Mesothelial cell of epicardium (in vitro differentiated cells): ENCODE results near the gene MAPK8IP3. TPM values are rescaled to one million over a fixed set of nuclear protein-coding genes. Genes with fewer than 3 reads are reported as not detected.
"Not testable (repeated sequence)": the region's sequence is repeated elsewhere in the genome, so short reads cannot be mapped to it uniquely, and the experiment has no call there.

Experiments used
- DNase-seq, 2 experiments: peaks; one replicate each; pipeline ENCODE4 v3.0.0; 2021; ENCODE audit warnings: low spot score in 2 of 2; ENCODE audit not compliant: unreplicated experiment in 2 of 2
- H3K27ac Mint-ChIP-seq: 2 replicates; pipeline ENCODE4 v1.8.0; 2021; ENCODE audit warnings: mixed read lengths
- H3K27me3 Mint-ChIP-seq: 2 replicates; pipeline ENCODE4 v1.8.0; 2021; ENCODE audit warnings: low read depth, mixed read lengths
- H3K36me3 Mint-ChIP-seq: 2 replicates; pipeline ENCODE4 v1.8.0; 2021; ENCODE audit warnings: mixed read lengths
- H3K4me1 Mint-ChIP-seq: 2 replicates; pipeline ENCODE4 v1.8.0; 2021; ENCODE audit warnings: mixed read lengths
- H3K4me3 Mint-ChIP-seq: 2 replicates; pipeline ENCODE4 v1.8.0; 2021; ENCODE audit warnings: mild to moderate bottlenecking, moderate library complexity, mixed read lengths
- H3K9me3 Mint-ChIP-seq: 2 replicates; pipeline ENCODE4 v1.8.0; 2021; ENCODE audit warnings: mixed read lengths
- CTCF ChIP-seq: fragments of 200-600 bp; sonication (generic); IDR thresholded peaks from one replicate; pipeline ENCODE4 v1.5.0; 2021; ENCODE audit warnings: antibody characterized with exemption; ENCODE audit not compliant: unreplicated experiment
- total RNA-seq: library from RNA; stranded (reverse); gene quantifications from 3 replicates; pipeline ENCODE4 v1.2.1, GENCODE V29; 2021

The MAPK8IP3 gene
- total RNA-seq, 1 donor from 2014 or later = 182 TPM

GRCh38 chr16:1700246-1700645 is 5.7 kb upstream of the MAPK8IP3 start:
- Mint-ChIP-seq H3K9me3 (peaks cover 5% of the 10 kb centered on the region), H3K27me3 (no peaks in the 10 kb centered on the region), H3K4me1 (peaks cover 5% of the 10 kb centered on the region), H3K27ac (no peak overlapping the region), H3K36me3 (peaks cover 22% of the 10 kb centered on the region), H3K4me3 (no peak overlapping the region)
- no peak for DNase-seq
- no peak for TF ChIP-seq CTCF

- Mint-ChIP-seq H3K27me3 (no peaks in the 10 kb centered on the region), H3K36me3 (peaks cover 21% of the 10 kb centered on the region), H3K4me3 (no peak overlapping the region), H3K4me1 (peaks cover 5% of the 10 kb centered on the region), H3K27ac (peak overlapping the region; percentile 40), H3K9me3 (peaks cover 5% of the 10 kb centered on the region)
- DNase-seq = no peak
- no peak for TF ChIP-seq CTCF
These were observed 4.6 kb upstream of the MAPK8IP3 start for GRCh38 chr16:1701216-1701878.

- H3K27ac Mint-ChIP-seq = peak overlapping the region; percentile 98
- not testable (repeated sequence) for H3K36me3 Mint-ChIP-seq, H3K27me3 Mint-ChIP-seq, H3K9me3 Mint-ChIP-seq, DNase-seq
- H3K4me1 Mint-ChIP-seq = peaks cover 16% of the 10 kb centered on the region
- peak overlapping the region; percentile 91 for H3K4me3 Mint-ChIP-seq
These were observed 689 bp upstream of the MAPK8IP3 start for GRCh38 chr16:1705324-1705687.

GRCh38 chr16:1706386-1707192 is 594 bp downstream of the MAPK8IP3 start:
- H3K27ac Mint-ChIP-seq = peak overlapping the region; percentile 86
- peaks cover 1% of the 10 kb centered on the region for H3K36me3 Mint-ChIP-seq
- DNase-seq = no peak
- peaks cover 13% of the 10 kb centered on the region for H3K4me1 Mint-ChIP-seq
- H3K4me3 Mint-ChIP-seq = peak overlapping the region; percentile 91
- no peak for TF ChIP-seq CTCF
- no peaks in the 10 kb centered on the region for H3K9me3 Mint-ChIP-seq
- H3K27me3 Mint-ChIP-seq = no peaks in the 10 kb centered on the region

GRCh38 chr16:1707193-1707790 is 1.3 kb downstream of the MAPK8IP3 start:
- Mint-ChIP-seq H3K27ac (peak overlapping the region; percentile 86), H3K4me1 (peaks cover 13% of the 10 kb centered on the region), H3K36me3 (peaks cover 1% of the 10 kb centered on the region), H3K4me3 (peak overlapping the region; percentile 82), H3K9me3 (no peaks in the 10 kb centered on the region), H3K27me3 (no peaks in the 10 kb centered on the region)
- no peak for DNase-seq
- TF ChIP-seq CTCF = no peak
